ENCODE measurements around the gene SLC26A1.

SLC26A1 gene, protein sequence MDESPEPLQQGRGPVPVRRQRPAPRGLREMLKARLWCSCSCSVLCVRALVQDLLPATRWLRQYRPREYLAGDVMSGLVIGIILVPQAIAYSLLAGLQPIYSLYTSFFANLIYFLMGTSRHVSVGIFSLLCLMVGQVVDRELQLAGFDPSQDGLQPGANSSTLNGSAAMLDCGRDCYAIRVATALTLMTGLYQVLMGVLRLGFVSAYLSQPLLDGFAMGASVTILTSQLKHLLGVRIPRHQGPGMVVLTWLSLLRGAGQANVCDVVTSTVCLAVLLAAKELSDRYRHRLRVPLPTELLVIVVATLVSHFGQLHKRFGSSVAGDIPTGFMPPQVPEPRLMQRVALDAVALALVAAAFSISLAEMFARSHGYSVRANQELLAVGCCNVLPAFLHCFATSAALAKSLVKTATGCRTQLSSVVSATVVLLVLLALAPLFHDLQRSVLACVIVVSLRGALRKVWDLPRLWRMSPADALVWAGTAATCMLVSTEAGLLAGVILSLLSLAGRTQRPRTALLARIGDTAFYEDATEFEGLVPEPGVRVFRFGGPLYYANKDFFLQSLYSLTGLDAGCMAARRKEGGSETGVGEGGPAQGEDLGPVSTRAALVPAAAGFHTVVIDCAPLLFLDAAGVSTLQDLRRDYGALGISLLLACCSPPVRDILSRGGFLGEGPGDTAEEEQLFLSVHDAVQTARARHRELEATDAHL

DNA sequence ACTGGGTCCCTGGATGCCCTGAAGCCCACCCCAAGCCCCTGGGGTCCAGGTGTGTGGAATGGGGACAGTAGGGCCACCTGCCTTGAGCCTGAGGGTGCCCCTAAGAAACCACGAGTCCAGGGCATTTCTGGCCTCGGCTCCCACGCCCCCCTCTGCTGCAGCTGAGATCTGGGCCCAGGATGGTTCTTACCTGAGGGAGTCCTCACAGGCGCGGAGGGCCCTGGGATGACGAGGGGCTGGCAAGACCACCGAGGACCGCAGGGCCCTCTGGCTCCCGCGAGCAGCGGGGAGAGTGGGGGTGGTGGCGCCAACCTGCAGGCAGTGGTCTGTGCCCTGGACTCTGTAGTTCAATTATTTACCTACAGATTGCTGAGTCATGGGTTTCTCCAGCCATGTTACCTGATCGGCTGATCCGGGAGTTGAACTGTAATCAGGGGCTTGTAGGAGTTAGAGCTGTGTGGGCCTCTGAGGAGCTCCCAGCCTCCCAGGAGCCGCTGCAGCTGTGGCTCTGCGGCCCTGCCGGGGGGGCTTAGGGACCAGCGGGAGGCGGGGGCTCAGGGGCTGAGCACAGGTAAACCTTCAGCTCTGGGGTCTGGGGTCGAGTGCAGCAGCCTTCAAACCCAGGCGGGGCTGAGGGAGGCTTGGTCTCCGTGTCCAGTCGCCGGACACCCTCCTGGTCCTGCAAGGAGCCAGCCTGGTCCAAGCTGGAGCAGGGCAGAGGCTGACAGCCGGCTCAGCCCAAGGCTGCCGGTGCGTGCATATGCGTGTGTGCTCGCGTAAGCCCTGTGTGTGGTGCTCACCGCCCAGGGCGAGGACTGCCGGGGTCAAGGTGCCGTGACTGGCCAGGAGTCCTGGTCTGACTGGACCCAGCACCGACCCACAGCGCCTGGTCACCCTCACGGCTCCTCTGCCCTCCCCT lies at the start of gene SLC26A1:
SLC26A1 (minus strand) TSS at position 294 of the 919 bp plus-strand sequence. CDS start 1,701 bp downstream, outside the sequence.
- DNase-seq (ENCODE audit: low read depth in 1 of 2, low spot score in 1 of 2): no peak

DNA sequence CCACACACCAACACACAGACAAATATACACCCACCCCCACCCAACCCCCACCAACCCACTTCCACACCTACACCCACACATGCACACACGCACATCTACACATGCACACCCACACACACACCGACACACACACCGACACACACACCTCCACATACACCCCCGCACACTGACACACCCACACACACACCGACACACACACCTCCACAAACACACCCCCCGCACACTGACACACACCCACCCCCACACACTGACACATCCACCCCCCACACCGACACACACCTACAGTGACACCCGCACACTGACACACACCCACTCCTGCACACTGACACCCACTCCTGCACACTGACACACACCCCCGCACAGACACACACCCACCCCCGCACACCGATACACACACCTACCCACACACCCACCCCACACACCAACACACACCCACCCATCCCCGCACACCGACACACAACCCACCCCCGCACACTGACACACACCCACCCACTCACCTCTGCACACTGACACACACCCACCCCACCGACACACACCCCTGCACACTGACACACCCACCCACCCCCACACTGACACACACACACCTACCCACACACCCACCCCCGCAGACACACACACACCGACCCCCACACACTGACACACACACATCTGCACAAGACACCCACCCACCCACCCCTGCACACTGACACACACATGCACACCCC lies 49.3 kb upstream of the SLC26A1 start:
- no peak for DNase-seq (ENCODE audit: low read depth in 1 of 2, low spot score in 1 of 2)

DNA sequence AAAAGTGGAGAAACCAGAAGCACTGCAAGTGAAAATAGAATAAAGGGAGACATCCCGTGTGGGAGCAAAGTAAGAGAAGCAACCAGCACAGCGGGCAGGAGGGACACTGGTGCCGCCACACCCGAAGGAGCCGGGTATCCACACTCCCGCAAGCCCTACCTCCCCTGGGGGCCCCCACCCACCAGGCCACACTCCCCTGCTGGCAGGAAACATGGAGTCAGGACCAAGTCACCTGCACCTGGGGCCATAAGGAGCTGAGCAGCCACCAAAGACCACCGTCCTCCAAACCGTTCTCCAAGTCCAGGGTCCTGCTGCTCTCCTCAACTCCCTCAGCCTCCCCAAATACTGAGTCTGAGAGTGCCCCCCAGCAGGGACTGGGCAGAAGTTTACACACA lies 48.7 kb upstream of the SLC26A1 start:
- no peak for DNase-seq (ENCODE audit: low read depth in 1 of 2, low spot score in 1 of 2)

DNA sequence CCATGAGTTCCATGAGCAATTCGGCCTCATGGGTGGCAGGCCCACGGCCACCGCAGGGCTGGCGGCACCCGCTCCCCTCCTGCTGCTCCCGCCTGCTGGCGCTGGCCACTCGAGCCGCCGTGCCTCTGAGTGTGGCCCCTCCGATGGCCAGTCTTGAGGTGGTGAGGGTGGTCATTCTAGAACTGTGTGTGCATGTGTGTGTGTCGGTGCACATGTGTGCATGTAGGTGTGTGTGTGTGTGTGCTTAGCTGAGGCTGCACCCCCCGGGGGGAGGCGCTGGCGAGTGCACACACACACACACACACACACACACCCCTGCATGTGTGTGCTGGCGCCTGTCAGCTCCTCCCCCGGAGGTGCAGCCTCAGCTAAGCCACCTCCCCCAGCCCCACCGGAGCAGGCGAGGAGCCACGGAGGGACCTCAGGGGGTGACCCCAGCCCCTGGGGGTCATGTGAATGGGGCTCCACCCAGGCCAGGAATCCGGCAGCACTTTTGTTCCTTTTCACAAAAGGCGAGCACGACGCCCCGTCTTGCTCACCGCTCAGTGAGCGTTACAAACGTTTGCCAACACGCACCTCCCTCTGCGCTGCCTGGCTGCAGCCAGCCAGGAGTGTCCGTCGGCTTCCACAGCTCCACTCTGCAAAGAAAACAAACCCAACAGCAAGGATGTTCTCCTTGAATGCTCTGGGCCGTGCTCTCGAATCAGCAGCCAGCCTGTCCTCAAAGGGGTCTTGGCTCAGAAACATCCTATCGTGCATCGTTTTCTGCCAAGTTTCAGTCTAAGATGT lies 48.1 kb upstream of the SLC26A1 start:
- DNase-seq (ENCODE audit: low read depth in 1 of 2, low spot score in 1 of 2): no peak

DNA sequence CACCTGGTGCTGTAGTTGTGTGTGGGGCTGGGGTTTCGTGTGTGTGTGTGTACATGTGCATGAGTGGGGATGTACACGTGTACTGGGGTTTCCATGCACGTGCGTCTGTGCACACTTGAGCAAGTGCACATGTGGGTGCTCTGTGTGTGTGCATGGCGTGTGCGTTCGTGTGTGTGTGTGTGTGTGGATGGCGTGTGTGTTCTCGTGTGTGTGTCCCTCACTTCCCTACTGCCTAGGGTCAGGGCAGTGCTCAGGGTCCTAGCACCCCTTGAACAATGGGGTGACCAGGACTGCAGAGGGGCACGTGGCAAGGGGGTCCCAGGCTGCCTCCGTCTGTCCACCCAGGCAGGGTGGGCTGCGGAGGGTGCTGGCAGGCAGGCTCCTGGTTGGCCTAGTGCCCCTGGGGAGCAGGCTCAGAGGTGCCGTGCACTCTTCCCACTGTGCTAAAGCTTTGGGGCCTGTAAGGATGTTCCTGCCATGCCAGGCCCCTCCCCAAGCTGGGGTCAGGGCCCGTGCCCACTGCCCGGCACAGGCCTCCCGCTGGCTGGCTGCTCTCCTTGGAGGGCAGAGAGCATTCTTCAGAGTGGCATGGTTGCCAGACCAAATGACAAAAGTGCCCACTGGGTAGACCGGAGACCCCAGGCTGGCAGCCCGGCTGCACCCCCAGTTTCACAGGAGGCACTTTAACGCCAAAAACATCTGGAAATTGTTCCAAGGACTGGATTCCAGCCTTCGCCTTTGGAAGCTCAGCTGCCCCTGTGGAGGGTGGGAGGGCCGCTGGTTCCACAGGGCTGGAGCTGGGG lies 47.3 kb upstream of the SLC26A1 start:
- no peak for DNase-seq (ENCODE audit: low read depth in 1 of 2, low spot score in 1 of 2)

DNA sequence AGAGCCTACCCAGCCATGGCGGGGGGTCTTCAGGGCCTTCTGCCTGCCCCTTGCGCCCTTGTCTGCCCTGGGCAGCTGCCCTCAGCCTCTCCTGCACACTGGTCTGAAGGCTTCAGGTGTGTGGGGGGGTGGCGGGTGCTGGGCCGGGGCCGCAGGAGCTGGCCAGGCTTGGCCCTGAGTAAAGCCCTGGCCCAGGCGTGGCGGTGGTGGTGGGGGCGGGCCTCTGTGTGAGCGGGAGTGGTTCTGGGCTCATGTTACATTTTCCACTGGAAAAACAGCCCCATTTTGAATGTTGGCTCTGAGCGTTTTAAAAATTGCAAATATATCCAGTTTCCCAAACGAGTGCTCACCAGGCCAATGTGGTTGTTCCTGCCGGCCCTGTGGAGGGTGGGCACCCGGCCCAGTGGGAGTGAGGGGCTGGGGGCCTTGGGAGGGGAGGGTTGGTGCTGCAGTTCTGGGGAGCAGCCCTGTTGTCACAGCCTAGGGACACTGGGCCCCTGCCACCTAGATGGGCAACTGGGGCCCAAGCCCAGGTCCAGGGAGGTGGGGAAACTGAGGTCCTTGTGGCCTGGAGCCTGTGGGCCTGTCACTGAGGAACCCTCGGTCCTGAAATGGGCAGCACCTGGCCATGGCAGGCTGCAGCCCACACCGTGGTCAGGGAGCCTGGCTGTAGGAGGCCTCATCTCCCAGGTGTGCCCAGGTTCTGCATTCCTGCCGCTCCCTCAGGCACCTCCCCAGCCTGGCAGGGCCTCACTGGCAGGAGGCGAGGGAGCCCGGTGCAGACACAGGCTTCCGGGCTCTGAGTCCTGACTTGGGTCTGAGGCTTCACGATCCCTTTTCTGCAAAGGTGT lies 46.5 kb upstream of the SLC26A1 start:
- DNase-seq (ENCODE audit: low read depth in 1 of 2, low spot score in 1 of 2): no peak

DNA sequence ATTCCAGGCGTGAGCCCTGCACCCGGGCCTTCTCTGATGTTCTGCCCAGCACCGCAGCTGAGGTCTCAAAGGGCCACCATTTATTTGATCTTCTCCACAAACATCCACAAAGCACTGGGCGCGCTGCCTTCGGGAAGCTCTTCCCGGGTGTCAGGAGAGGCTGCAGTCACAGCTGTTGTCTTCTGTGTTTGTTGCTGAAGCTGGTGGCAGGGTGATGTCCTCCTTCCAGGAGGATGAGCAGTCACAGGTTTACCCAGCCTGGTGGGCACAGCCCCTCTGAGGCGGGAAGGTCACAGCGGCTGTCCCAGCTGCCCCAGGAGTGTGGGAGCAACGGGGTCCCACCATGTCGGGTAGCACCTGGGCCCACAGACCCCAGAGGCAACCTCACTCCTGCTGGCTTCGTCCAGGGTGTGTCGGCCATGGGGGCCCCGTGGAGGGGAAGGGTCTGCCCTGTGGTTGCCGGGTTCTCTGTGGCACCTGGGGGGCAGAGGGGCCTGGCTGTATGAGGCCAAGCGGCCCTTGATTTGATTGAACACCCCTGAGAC lies 45.8 kb upstream of the SLC26A1 start:
- DNase-seq (ENCODE audit: low read depth in 1 of 2, low spot score in 1 of 2): no peak

DNA sequence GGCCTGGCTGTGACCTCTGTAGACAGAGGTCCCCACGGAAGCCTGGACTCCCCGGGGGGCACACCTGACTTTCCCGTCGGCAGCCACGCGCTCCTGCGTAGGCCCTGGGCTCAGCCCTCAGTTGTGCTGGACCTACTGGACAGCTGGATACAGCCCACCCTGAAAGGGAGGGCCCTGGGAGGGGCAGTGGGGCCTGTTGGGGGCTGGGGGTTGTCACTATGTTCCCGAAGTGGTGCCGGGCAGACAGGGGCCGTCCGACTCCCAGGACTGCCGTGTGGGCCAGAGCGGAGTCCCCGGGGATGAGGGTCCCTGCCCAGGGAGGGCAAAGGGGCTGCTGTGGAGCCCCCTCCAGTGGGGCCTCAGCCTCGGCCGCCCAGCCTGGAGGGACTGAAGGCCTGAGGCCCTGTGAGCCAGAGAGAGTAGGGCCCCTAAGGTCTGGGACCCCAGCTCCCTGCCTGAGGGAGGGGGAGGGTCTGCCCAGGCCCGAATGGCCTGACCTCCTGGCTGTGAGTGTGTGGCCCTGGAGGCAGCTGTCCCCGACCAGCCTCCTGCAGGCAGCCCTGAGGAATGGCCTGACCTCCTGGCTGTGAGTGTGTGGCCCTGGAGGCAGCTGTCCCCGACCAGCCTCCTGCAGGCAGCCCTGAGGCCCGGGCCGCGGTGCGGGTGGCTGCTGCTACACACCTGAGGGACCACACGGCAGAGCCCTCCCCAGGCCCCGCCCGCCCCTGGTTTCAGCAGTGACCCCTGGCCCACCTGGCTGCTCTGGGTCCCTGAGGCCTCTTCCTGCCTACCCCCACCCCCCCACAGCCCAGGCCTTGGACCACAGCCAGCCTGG lies 44.0 kb upstream of the SLC26A1 start:
- no peak for DNase-seq (ENCODE audit: low read depth in 1 of 2, low spot score in 1 of 2)

DNA sequence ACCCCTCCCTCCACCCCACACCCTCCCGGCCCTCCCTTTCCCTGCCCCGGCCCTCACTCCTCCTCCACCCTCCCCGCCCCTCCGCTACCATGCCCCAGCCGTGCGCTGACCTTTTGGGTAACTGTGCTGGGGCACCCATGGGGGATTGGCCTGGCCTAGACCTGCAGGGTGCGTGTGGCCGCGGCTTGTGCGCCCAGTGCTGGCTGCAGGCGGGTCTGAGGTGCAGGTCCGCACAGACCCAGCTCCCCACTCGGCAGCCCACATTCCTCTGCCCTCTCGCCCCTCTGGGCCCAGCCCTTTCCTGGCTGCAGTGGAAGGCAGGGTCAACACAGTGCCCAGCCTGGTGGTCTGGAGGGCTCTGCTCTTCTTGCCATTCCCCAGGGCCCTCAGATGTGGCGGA lies 42.9 kb upstream of the SLC26A1 start:
- DNase-seq (ENCODE audit: low read depth in 1 of 2, low spot score in 1 of 2): no peak

DNA sequence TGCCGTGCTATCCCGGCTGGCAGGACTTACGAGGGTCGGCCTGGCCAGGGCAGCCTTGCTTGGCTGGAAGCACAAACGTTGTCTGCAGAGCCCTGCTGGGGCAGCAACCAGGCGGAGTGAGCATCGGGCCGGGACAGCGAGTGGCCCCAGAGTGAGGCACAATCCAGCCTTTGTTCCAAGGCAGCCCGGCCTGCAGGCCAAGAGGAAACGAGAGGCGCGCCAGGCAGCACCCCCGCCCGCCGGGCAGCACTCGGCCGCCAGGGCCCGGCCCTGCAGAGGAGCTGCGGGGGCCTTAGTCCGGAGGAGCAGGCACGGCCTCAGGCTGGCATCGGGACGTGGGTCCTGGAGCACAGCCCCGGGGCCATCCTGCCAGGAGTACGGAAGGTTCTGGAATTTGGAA lies 42.3 kb upstream of the SLC26A1 start:
- DNase-seq (ENCODE audit: low read depth in 1 of 2, low spot score in 1 of 2): no peak

DNA sequence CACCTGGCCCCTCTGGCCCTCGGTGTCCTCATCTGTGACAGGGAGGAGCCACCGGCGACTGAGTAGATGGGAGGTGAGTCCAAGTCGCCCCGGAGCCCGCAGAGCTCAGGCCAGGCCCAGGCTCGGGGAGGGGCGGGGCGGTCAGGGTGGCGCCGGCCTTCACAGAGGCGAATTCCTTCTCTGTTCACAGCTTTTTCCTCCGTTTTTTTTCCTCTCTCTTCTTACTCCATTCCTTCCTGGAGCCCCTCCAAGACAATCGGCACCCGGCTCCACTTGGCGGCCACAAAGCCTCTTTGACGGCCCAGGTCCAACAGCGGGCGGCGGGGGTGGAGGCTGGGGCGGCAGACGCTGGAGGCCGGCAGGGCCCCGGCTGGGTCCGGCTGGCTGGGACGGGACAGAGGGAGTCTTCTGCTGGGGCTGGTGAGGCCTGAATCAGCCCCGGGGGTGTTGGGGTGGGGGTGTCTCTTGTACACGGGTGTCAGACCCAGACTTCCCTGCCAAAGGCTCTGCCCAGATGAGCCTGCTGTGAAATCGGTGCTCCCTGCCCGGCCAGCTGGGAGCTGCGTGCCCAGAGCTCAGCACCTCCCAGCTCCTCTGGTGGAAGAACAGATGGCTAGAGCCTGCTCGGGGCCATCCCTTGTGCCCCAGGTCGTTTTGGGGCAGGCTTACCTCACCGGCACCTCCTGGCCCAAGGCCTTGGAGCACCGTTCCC lies 40.8 kb upstream of the SLC26A1 start:
- DNase-seq (ENCODE audit: low read depth in 1 of 2, low spot score in 1 of 2): no peak

DNA sequence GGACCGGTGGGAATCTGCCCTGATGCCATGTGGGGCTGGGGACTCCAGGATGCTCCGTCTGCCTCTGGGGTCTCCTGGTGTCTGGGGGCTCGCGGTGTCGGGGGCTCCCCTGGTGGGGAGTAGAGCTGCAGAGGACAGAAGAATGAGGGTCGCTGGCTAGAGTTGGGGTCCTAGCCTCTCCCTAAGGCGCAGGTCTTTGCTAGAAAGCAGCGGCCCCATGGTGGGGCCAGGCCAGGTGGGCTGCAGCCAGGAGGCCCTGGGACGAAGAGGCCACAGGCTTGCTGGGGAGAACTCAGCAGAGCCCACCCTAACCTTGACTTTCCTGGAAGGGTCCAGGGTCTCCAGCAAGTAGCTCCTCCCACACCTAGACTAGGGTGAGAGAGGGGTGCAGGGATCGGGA lies 39.7 kb upstream of the SLC26A1 start:
- DNase-seq (ENCODE audit: low read depth in 1 of 2, low spot score in 1 of 2): no peak

DNA sequence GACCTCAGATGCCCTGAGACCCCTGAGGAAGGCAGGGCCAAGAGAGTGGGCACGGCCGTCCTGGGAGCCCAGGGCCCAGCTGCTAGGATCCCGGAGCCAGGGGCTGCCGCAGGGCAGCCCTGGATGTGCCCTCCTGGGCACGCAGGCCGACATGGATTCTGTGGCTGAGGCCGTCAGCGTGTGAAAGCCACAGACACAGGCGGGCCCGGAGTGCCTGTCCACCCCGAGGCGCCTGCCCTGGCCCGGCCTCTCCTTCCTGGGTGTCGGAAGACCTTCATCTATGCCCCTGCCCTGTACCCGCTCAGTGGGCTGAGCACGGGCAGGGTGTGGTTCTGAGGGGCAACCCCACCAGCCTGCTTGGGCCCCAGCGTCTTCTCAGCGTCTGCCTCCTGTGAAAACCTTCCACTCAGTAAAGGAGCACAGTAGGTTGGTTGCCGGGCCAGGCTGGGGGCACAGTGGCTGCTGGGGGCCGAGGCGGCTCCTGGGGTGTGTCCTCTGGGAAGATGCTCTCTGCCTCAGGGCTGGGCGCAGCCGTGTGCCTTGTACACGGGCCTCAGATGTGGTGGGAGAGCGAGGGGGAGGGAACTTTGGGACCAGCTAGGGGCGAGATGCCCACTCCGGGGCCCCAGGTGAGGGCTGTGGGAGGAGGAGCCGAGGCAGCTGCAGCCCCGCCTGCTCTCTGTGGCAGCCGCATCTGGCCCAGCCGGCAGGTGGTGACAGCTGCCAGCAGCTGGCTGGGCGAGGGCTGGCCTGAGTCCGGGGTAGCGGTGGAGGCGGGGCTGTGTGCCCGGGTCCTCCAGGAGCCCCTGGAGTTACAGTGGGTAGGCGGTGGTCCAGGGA lies 39.0 kb upstream of the SLC26A1 start:
- DNase-seq (ENCODE audit: low read depth in 1 of 2, low spot score in 1 of 2): no peak

DNA sequence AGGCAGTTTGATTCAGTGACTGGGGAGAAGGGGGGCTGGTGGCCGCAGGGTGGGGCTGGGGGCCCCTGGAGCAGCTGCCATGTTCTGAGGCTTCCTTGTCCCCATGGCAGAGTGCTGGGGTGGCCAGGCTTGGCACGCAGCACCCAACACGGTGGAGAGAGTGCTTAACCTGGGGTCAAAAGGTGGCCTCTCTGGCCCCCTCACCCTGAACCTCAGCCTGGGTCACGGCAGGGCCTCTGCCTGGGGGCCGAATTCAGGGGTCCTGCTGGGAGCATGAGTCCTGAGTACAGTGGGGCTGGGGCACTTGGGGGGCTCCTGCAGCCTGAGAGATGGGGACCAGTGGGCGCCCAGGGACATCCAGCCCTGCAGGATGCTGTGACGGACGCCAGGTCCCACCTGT lies 38.1 kb upstream of the SLC26A1 start:
- no peak for DNase-seq (ENCODE audit: low read depth in 1 of 2, low spot score in 1 of 2)

DNA sequence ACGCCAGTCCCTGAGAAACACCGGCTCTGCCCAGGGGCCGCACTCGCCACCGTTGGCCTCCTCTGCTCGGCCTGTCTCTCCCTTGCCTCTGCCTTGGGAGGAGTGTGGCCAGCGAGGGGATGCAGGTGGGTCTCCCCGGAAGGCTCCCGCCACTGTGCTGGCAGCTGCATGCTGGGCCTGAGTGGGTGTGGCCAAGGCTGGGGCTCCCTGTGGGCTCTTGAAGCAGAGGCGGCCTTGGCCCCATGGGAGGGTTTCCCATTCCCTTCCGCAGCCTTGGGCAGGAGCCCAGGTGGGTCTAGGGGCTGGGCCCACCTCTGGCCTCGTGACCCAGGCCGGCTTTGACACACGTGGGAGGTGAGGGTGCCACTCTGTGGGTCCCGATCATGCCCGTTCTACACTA lies 37.4 kb upstream of the SLC26A1 start:
- DNase-seq (ENCODE audit: low read depth in 1 of 2, low spot score in 1 of 2): no peak

DNA sequence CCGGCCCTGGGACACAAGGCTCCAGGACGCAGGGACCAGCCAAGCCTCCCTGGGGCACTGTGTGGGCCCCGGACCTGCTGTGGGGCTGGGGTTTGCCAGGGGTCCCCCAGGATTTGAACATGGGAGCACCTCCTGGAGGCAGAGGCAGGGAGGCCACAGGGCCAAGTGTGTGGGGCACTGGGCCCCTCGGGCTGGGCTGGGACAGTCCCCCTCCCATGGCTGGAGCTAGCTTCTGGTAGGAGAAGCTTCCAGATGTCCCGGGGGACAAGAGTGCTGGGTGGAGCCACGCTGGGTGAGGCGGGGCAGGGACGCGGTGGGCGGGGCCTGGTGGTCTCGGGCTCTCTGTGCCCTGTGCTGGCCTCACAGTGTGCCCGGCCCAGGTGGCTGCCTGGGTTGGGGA lies 36.8 kb upstream of the SLC26A1 start:
- DNase-seq (ENCODE audit: low read depth in 1 of 2, low spot score in 1 of 2): no peak

Measured in stimulated activated CD4-positive, alpha-beta T cell treated with anti-CD3 and anti-CD28 coated beads, Interleukin-15, amount 100 ng/mL, for 1 hour (primary cell).